Upper lobe of left lung (tissue), 4 donors: ENCODE results near the gene DKK2.

Source experiments
- CTCF ChIP-seq, 6 experiments: fragments of 450-650 bp in 4 of 6; fragments of 200-600 bp in 2 of 6; sonication (generic) in 2 of 6; IDR thresholded peaks; one replicate each; pipeline ENCODE4 v1.5.1; 2016 to 2019; ENCODE audit warnings: antibody characterized with exemption in 6 of 6
- EP300 ChIP-seq, 4 donors: sonication (generic); formaldehyde crosslinking; IDR thresholded peaks; one replicate each; pipeline ENCODE4 v1.5.1; 2017; ENCODE audit warnings: antibody characterized with exemption in 4 of 4, control low read depth in 2 of 4
- POLR2A ChIP-seq, 4 donors: fragments of 450-650 bp; IDR thresholded peaks; one replicate each; pipeline ENCODE4 v1.5.1; 2016 to 2017; ENCODE audit warnings: antibody characterized with exemption in 4 of 4, mild to moderate bottlenecking in 2 of 4
- POLR2AphosphoS5 ChIP-seq, 2 donors: sonication (generic); formaldehyde crosslinking; IDR thresholded peaks; one replicate each; pipeline ENCODE4 v1.5.1; 2017; ENCODE audit warnings: antibody characterized with exemption in 2 of 2

DNA sequence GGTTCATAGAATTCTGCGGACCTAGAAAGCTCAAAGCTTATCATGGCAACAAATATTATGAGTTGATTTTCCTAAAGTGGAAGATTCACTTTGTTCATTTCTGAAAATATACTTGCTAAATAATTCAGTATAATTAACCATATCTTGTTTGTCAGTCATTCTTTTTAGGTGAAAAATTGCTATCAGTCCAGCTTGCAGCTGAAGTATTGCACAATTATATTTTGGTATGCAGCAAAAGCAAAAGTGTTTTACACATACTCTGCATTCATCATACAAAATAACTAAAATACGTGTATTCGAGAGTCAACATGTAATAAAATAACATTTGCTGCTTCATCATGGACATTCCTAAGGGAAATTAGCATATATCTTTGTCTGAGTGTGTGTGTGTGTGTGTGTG is 24.8 kb downstream of the DKK2 start:
- TF ChIP-seq CTCF (IDR thresholded peaks at IDR 0.05) (no peak), POLR2A (IDR thresholded peaks at IDR 0.05) (no peak), POLR2AphosphoS5 (IDR thresholded peaks at IDR 0.05) (no peak), EP300 (IDR thresholded peaks at IDR 0.05) (no peak)
